GM23338 (cell line): Measurements from ENCODE around the gene GRIN1. TPM values are rescaled to one million over a fixed set of nuclear protein-coding genes. Genes with fewer than 3 reads are reported as not detected.

ENCODE experiments used
- ATAC-seq: fragments of 200-7000 bp; cut with Tn5 transposase; 3 replicates; pipeline ENCODE4 v1.9.1; 2020
- DNase-seq: peaks from one replicate; pipeline ENCODE4 v3.0.0-alpha.2; 2015; ENCODE audit warnings: low spot score
- H2AFZ ChIP-seq: fragments of 200-600 bp; sonication (generic); 2 replicates; pipeline ENCODE4 v1.8.0; 2016; ENCODE audit warnings: antibody characterized with exemption, mild to moderate bottlenecking, moderate library complexity
- H3F3A ChIP-seq: fragments of 200-600 bp; sonication (generic); replicated peaks from 2 replicates; pipeline ENCODE4 v1.8.0; 2017; ENCODE audit warnings: antibody characterized with exemption, mixed run types, low read depth
- H3K27ac ChIP-seq: fragments of 200-600 bp; sonication (generic); 2 replicates; pipeline ENCODE4 v1.6.1; 2016; ENCODE audit warnings: low read depth
- H3K27me3 ChIP-seq: fragments of 200-600 bp; sonication (generic); 2 replicates; pipeline ENCODE4 v1.8.0; 2016; ENCODE audit warnings: mild to moderate bottlenecking, mixed run types, moderate library complexity; ENCODE audit not compliant: insufficient read depth
- H3K36me3 ChIP-seq: fragments of 200-600 bp; sonication (generic); 2 replicates; pipeline ENCODE4 v1.8.0; 2016; ENCODE audit warnings: mild to moderate bottlenecking; ENCODE audit not compliant: insufficient read depth
- H3K4me1 ChIP-seq: fragments of 200-600 bp; sonication (generic); 2 replicates; pipeline ENCODE4 v1.8.0; 2016; ENCODE audit warnings: mild to moderate bottlenecking, moderate library complexity; ENCODE audit not compliant: insufficient read depth
- H3K4me2 ChIP-seq: fragments of 200-600 bp; sonication (generic); 2 replicates; pipeline ENCODE4 v1.7.1; 2017; ENCODE audit warnings: mixed run types
- H3K4me3 ChIP-seq: fragments of 200-600 bp; sonication (generic); 2 replicates; pipeline ENCODE4 v1.6.1; 2016; ENCODE audit warnings: mixed run types
- H3K79me2 ChIP-seq: fragments of 200-600 bp; sonication (generic); replicated peaks from 2 replicates; pipeline ENCODE4 v1.8.0; 2017; ENCODE audit warnings: mild to moderate bottlenecking; ENCODE audit not compliant: insufficient read depth
- H3K9me2 ChIP-seq: fragments of 200-600 bp; sonication (generic); 2 replicates; pipeline ENCODE4 v1.8.0; 2017; ENCODE audit not compliant: insufficient read depth
- H4K20me1 ChIP-seq: fragments of 200-600 bp; sonication (generic); replicated peaks from 2 replicates; pipeline ENCODE4 v1.8.0; 2017; ENCODE audit warnings: mild to moderate bottlenecking; ENCODE audit not compliant: insufficient read depth
- H3K27ac Mint-ChIP-seq: 2 replicates; pipeline ENCODE4 v1.8.0; 2020; ENCODE audit warnings: inconsistent platforms, mild to moderate bottlenecking, moderate library complexity, mixed read lengths
- H3K27me3 Mint-ChIP-seq: 3 replicates; pipeline ENCODE4 v1.8.0; 2022; ENCODE audit warnings: low read depth, mild to moderate bottlenecking, moderate library complexity, mixed read lengths, inconsistent platforms; ENCODE audit not compliant: insufficient read depth, poor library complexity
- H3K36me3 Mint-ChIP-seq: 3 replicates; pipeline ENCODE4 v1.8.0; 2021; ENCODE audit warnings: low read depth, mild to moderate bottlenecking, inconsistent platforms, moderate library complexity, mixed read lengths
- H3K4me1 Mint-ChIP-seq: 3 replicates; pipeline ENCODE4 v1.8.0; 2020; ENCODE audit warnings: mild to moderate bottlenecking, inconsistent platforms, mixed read lengths
- H3K4me3 Mint-ChIP-seq: 3 replicates; pipeline ENCODE4 v1.8.0; 2021; ENCODE audit warnings: moderate library complexity, mild to moderate bottlenecking, inconsistent platforms, mixed read lengths
- H3K9me3 Mint-ChIP-seq: 3 replicates; pipeline ENCODE4 v1.8.0; 2020; ENCODE audit warnings: moderate library complexity, mild to moderate bottlenecking, inconsistent platforms, mixed read lengths
- CREB1 ChIP-seq: fragments of 250-450 bp; sonication (Bioruptor Pico); IDR thresholded peaks from 2 replicates; pipeline ENCODE4 v1.5.0; 2020; ENCODE audit warnings: low read depth, mild to moderate bottlenecking, moderate library complexity
- CTCF ChIP-seq, 2 experiments: fragments of 200-600 bp in 1 of 2; sonication (generic) in 1 of 2; conservative IDR thresholded peaks; 2 replicates each; pipeline versions ENCODE4 v1.5.1 to v1.6.1; 2016 to 2017; ENCODE audit warnings: antibody characterized with exemption in 2 of 2, low read depth in 2 of 2, mild to moderate bottlenecking in 2 of 2, moderate library complexity in 1 of 2
- ETS1 ChIP-seq: IDR thresholded peaks from 2 replicates; pipeline ENCODE4 v1.6.1; 2016; ENCODE audit warnings: antibody characterized with exemption
- EZH2 ChIP-seq: fragments of 200-600 bp; sonication (generic); IDR thresholded peaks from one replicate; pipeline ENCODE4 v1.8.0; 2017; ENCODE audit warnings: antibody characterized with exemption, mild to moderate bottlenecking, low read depth; ENCODE audit not compliant: unreplicated experiment
- EZH2phosphoT487 ChIP-seq: fragments of 200-600 bp; sonication (generic); IDR thresholded peaks from one replicate; pipeline ENCODE4 v1.8.1; 2018; ENCODE audit warnings: antibody characterized with exemption; ENCODE audit not compliant: unreplicated experiment
- JUNB ChIP-seq: IDR thresholded peaks from one replicate; pipeline ENCODE4 v1.6.1; 2016; ENCODE audit warnings: antibody characterized with exemption; ENCODE audit not compliant: unreplicated experiment
- NANOG ChIP-seq: IDR thresholded peaks from 2 replicates; pipeline ENCODE4 v1.6.1; 2016; ENCODE audit warnings: antibody characterized with exemption, borderline replicate concordance
- POLR2AphosphoS5 ChIP-seq: IDR thresholded peaks from 2 replicates; pipeline ENCODE4 v1.6.1; 2016; ENCODE audit warnings: antibody characterized with exemption, low read depth
- REST ChIP-seq: IDR thresholded peaks from one replicate; pipeline ENCODE4 v1.6.1; 2018; ENCODE audit warnings: antibody characterized with exemption; ENCODE audit not compliant: unreplicated experiment
- STAT1 ChIP-seq: IDR thresholded peaks from one replicate; pipeline ENCODE4 v1.6.1; 2016; ENCODE audit warnings: antibody characterized with exemption; ENCODE audit not compliant: unreplicated experiment
- ZNF114 ChIP-seq: fragments of 250-450 bp; sonication (Bioruptor Pico); IDR thresholded peaks from 2 replicates; pipeline ENCODE4 v1.5.0; 2020; ENCODE audit warnings: mild to moderate bottlenecking, moderate library complexity
- ZNF331 ChIP-seq: fragments of 250-450 bp; sonication (Bioruptor Pico); IDR thresholded peaks from 2 replicates; pipeline ENCODE4 v1.5.0; 2020; ENCODE audit warnings: low read depth, mild to moderate bottlenecking, moderate library complexity
- ZNF462 ChIP-seq: fragments of 250-450 bp; sonication (Bioruptor Pico); IDR thresholded peaks from 2 replicates; pipeline ENCODE4 v1.5.0; 2020; ENCODE audit warnings: mild to moderate bottlenecking, moderate library complexity
- polyA plus RNA-seq: library from polyadenylated mRNA; unstranded; fragments of >200 nt; fragmentation: Nextera tagmentation; extraction: Ambion mirVana; gene quantifications from 2 replicates; pipeline ENCODE4 v1.2.1, GENCODE V29; 2016
- total RNA-seq: library from RNA; depleted of rRNA; stranded (reverse); fragments of >200 nt; shearing (Covaris generic); gene quantifications from 2 replicates; pipeline ENCODE4 v1.2.3, GENCODE V29; 2014

Gene GRIN1
- total and polyA plus RNA-seq, 2 experiments from 2014 or later: 2.7 to 5.5 TPM

- H3K4me3 Mint-ChIP-seq: no peak overlapping the region
- TF ChIP-seq ZNF114 (CRISPR knock-in tag): no peak
- TF ChIP-seq ZNF462 (CRISPR knock-in tag): no peak
- TF ChIP-seq CREB1 (CRISPR knock-in tag): no peak
- TF ChIP-seq EZH2: no peak
- no peak for TF ChIP-seq ZNF331 (CRISPR knock-in tag)
- no peak for TF ChIP-seq JUNB
- no peak for TF ChIP-seq ETS1
- no peak for TF ChIP-seq REST
- no peak for TF ChIP-seq EZH2phosphoT487
- no peak for TF ChIP-seq CTCF (conservative IDR thresholded peaks at IDR 0.05; ENCODE audit: low read depth in 2 of 2)
- no peak for TF ChIP-seq STAT1
- TF ChIP-seq NANOG: no peak
- TF ChIP-seq POLR2AphosphoS5: no peak
Measured at GRCh38 chr9:137112564-137113384, 26.2 kb upstream of the GRIN1 start.

More at GRCh38 chr9:137112564-137113384, 26.2 kb upstream of the GRIN1 start:
- H2AFZ ChIP-seq: no peak overlapping the region
- ATAC-seq (no peak), DNase-seq (no peak)
- H3K9me2 ChIP-seq: no peaks in the 10 kb centered on the region
- no peaks in the 10 kb centered on the region for H3K4me1 Mint-ChIP-seq
- H3K79me2 ChIP-seq: no peaks in the 10 kb centered on the region
- H3K4me1 ChIP-seq: no peaks in the 10 kb centered on the region; the same call in 1 of the 2 replicates
- H3K4me2 ChIP-seq: no peak overlapping the region
- no peak overlapping the region for H3K27ac ChIP-seq
- H3K27me3 ChIP-seq: peaks cover 44% of the 10 kb centered on the region
- no peaks in the 10 kb centered on the region for H4K20me1 ChIP-seq
- H3K36me3 Mint-ChIP-seq: 0 out of 3 replicates have a peak, but pooled peaks cover 3% of the 10 kb centered on the region
- H3K9me3 Mint-ChIP-seq: peaks cover 2% of the 10 kb centered on the region; the same call in 1 of the 3 replicates
- H3K36me3 ChIP-seq: no peaks in the 10 kb centered on the region
- no peaks in the 10 kb centered on the region for H3F3A ChIP-seq
- H3K27ac Mint-ChIP-seq: no peak overlapping the region
- peaks cover 23% of the 10 kb centered on the region for H3K27me3 Mint-ChIP-seq
- no peak overlapping the region for H3K4me3 ChIP-seq
